Mesenchymal stem cell (in vitro differentiated cells and primary cell): ENCODE results near the gene RREB1.

Source experiments
- DNase-seq: peaks from one replicate; pipeline ENCODE4 v3.0.0-alpha.2; 2013
- H2AFZ ChIP-seq: one replicate; pipeline ENCODE4 v1.6.1; 2013; ENCODE audit warnings: low read depth, mild to moderate bottlenecking, control low read depth, inconsistent platforms, low read length, moderate library complexity
- H2AK5ac ChIP-seq: 2 replicates; pipeline ENCODE4 v1.6.1; 2013; ENCODE audit warnings: low read length, moderate library complexity, mild to moderate bottlenecking, inconsistent platforms; ENCODE audit not compliant: severe bottlenecking
- H2BK120ac ChIP-seq: one replicate; pipeline ENCODE4 v1.6.1; 2013; ENCODE audit warnings: low read depth, mild to moderate bottlenecking, inconsistent platforms, low read length, moderate library complexity
- H2BK12ac ChIP-seq, 2 experiments: one replicate each; pipeline ENCODE4 v1.6.1; 2013; ENCODE audit warnings: inconsistent platforms in 2 of 2, low read length in 2 of 2, mild to moderate bottlenecking in 2 of 2, moderate library complexity in 2 of 2, control low read depth in 1 of 2
- H2BK15ac ChIP-seq: one replicate; pipeline ENCODE4 v1.6.1; 2013; ENCODE audit warnings: mild to moderate bottlenecking, low read depth, inconsistent platforms; ENCODE audit not compliant: poor library complexity, severe bottlenecking
- H2BK5ac ChIP-seq: 2 replicates; pipeline ENCODE4 v1.6.1; 2013; ENCODE audit warnings: low read depth, mild to moderate bottlenecking, low read length, control low read depth, inconsistent platforms; ENCODE audit not compliant: poor library complexity, severe bottlenecking
- H3K14ac ChIP-seq, 2 experiments: one replicate each; pipeline ENCODE4 v1.6.1; 2013; ENCODE audit warnings: inconsistent platforms in 2 of 2, low read length in 2 of 2, control low read depth in 1 of 2, mild to moderate bottlenecking in 1 of 2, moderate library complexity in 1 of 2
- H3K18ac ChIP-seq, 2 experiments: one replicate each; pipeline ENCODE4 v1.6.1; 2013; ENCODE audit warnings: inconsistent platforms in 2 of 2, low read length in 2 of 2, control low read depth in 1 of 2, low read depth in 1 of 2, mild to moderate bottlenecking in 1 of 2
- H3K23ac ChIP-seq, 2 experiments: one replicate each; pipeline ENCODE4 v1.6.1; 2013; ENCODE audit warnings: inconsistent platforms in 2 of 2, low read length in 2 of 2, mild to moderate bottlenecking in 2 of 2, moderate library complexity in 2 of 2, control low read depth in 1 of 2
- H3K27ac ChIP-seq: 2 replicates; pipeline ENCODE4 v1.5.1; 2013; ENCODE audit warnings: mild to moderate bottlenecking, moderate library complexity, low read length, control low read depth, inconsistent platforms; ENCODE audit not compliant: poor library complexity, severe bottlenecking
- H3K27me3 ChIP-seq, 2 experiments: 2 replicates each; pipeline versions ENCODE4 v1.6.1 to v1.7.0; 2013; ENCODE audit warnings: low read length in 2 of 2, mild to moderate bottlenecking in 2 of 2, moderate library complexity in 2 of 2, control low read depth in 1 of 2, inconsistent platforms in 1 of 2; ENCODE audit not compliant: control insufficient read depth in 1 of 2, insufficient read depth in 1 of 2
- H3K36me3 ChIP-seq, 2 experiments: 2 replicates each; pipeline versions ENCODE4 v1.6.1 to v1.7.0; 2013; ENCODE audit warnings: low read length in 2 of 2, control low read depth in 1 of 2, inconsistent platforms in 1 of 2, low read depth in 1 of 2, mild to moderate bottlenecking in 1 of 2; ENCODE audit not compliant: insufficient read depth in 2 of 2, control insufficient read depth in 1 of 2
- H3K4ac ChIP-seq, 2 experiments: one replicate each; pipeline ENCODE4 v1.6.1; 2013; ENCODE audit warnings: inconsistent platforms in 2 of 2, low read length in 2 of 2, mild to moderate bottlenecking in 2 of 2, moderate library complexity in 2 of 2, control low read depth in 1 of 2, low read depth in 1 of 2
- H3K4me1 ChIP-seq: 2 replicates; pipeline ENCODE4 v1.6.1; 2013; ENCODE audit warnings: low read depth, low read length, control low read depth; ENCODE audit not compliant: control insufficient read depth, insufficient read depth
- H3K4me2 ChIP-seq: 2 replicates; pipeline ENCODE4 v1.6.1; 2013; ENCODE audit warnings: low read length, mild to moderate bottlenecking, inconsistent platforms; ENCODE audit not compliant: poor library complexity, severe bottlenecking
- H3K4me3 ChIP-seq, 2 experiments: 2 replicates each; pipeline versions ENCODE4 v1.5.1 to v1.7.0; 2013; ENCODE audit warnings: low read length in 2 of 2, mild to moderate bottlenecking in 2 of 2, control low read depth in 1 of 2, low read depth in 1 of 2; ENCODE audit not compliant: insufficient read depth in 1 of 2
- H3K79me1 ChIP-seq: replicated peaks from 2 replicates; pipeline ENCODE4 v1.6.1; 2013; ENCODE audit warnings: mild to moderate bottlenecking, control low read depth, low read length, inconsistent platforms; ENCODE audit not compliant: poor library complexity, severe bottlenecking
- H3K9ac ChIP-seq: 2 replicates; pipeline ENCODE4 v1.7.0; 2013; ENCODE audit warnings: mild to moderate bottlenecking, low read length, moderate library complexity
- H3K9me3 ChIP-seq: 2 replicates; pipeline ENCODE4 v1.7.0; 2013; ENCODE audit warnings: mild to moderate bottlenecking, low read length; ENCODE audit not compliant: control insufficient read depth
- H4K8ac ChIP-seq: one replicate; pipeline ENCODE4 v1.6.1; 2013; ENCODE audit warnings: inconsistent platforms, mild to moderate bottlenecking, low read length, moderate library complexity
- H4K91ac ChIP-seq: one replicate; pipeline ENCODE4 v1.6.1; 2013; ENCODE audit warnings: mild to moderate bottlenecking, low read length, inconsistent platforms
- WGBS: methylation state at CpG from one replicate; pipeline ENCODE4 v1.1.7; 2013; ENCODE audit warnings: mixed read lengths; 5-methylcytosine and 5-hydroxymethylcytosine counted together

RREB1 gene

DNA sequence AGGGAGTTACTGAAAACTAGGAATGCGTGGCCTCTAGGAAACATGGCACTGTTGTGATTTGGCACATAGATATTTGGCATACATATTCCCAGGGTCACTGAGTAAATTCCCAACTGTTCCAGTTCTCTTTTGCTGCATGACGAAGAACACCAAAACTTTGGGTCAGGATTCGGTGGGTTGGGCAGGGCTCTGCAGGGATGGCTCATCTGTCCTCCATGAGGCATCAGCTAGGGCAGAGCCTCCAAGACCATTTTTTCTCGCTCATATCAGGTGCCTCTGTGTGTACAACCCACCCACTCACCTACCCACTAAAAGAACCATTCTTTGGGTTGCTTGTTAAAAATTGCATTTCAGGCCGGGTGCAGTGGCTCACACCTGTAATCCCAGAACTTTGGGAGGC lies 148.2 kb downstream of the RREB1 start:
- no peak overlapping the region for H3K27ac ChIP-seq
- H3K14ac ChIP-seq, result no peak overlapping the region
- no peak overlapping the region for H3K9ac ChIP-seq
- H3K4ac ChIP-seq, result no peak overlapping the region
- no peak overlapping the region for H3K4me2 ChIP-seq
- 96% methylated on average over 5 of the region's 5 CpGs for WGBS
- no peak overlapping the region for H4K91ac ChIP-seq
- no peak overlapping the region for H2AK5ac ChIP-seq
- no peak for DNase-seq
- H3K18ac ChIP-seq, result no peak overlapping the region
- H2BK15ac ChIP-seq, result no peak overlapping the region
- H2BK12ac ChIP-seq, result no peak overlapping the region
- peaks cover 6% of the 10 kb centered on the region for H3K9me3 ChIP-seq
- H2BK120ac ChIP-seq, result no peak overlapping the region
- peaks cover 16 to 19% of the 10 kb centered on the region in 2 experiments for H3K36me3 ChIP-seq
- H4K8ac ChIP-seq, result no peak overlapping the region
- peaks cover 0 to 5% of the 10 kb centered on the region in 2 experiments for H3K27me3 ChIP-seq
- no peak overlapping the region for H2BK5ac ChIP-seq
- H3K79me1 ChIP-seq, result peaks cover 7% of the 10 kb centered on the region
- no peak overlapping the region for H2AFZ ChIP-seq
- peaks cover 20% of the 10 kb centered on the region for H3K4me1 ChIP-seq
- H3K23ac ChIP-seq, result no peak overlapping the region
- no peak overlapping the region for H3K4me3 ChIP-seq

DNA sequence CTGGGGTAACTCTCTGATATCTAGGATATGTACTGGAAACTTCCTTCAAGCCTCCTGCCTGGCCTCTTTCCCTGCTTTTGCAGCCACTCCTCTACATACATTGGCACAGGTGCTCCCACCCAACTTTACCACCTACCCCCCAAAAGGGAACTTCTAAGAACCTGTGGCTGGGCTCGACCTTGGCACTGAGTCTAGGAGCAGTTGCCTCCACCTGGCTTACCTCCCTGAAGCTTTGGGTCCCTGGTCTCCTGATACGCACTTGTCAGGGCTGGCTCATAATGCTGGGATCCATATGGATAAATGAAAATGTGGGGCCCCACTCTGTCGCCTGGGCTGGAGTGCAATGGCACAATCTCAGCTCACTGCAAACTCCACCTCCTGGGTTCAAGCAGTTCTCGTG lies 149.0 kb downstream of the RREB1 start:
- Histone ChIP-seq H3K27me3 (peaks cover 0 to 5% of the 10 kb centered on the region in 2 experiments), H2AFZ (no peak overlapping the region), H3K4me2 (no peak overlapping the region), H3K4me1 (peaks cover 22% of the 10 kb centered on the region), H3K36me3 (peaks cover 9 to 18% of the 10 kb centered on the region in 2 experiments), H3K14ac (no peak overlapping the region), H3K9ac (no peak overlapping the region), H2AK5ac (no peak overlapping the region), H3K18ac (no peak overlapping the region), H3K79me1 (peaks cover 7% of the 10 kb centered on the region), H3K4ac (no peak overlapping the region), H3K27ac (no peak overlapping the region), H4K8ac (no peak overlapping the region), H2BK15ac (no peak overlapping the region), H3K23ac (no peak overlapping the region), H3K4me3 (no peak overlapping the region), H4K91ac (no peak overlapping the region), H3K9me3 (peaks cover 6% of the 10 kb centered on the region), H2BK12ac (no peak overlapping the region), H2BK5ac (no peak overlapping the region), H2BK120ac (no peak overlapping the region)
- no peak for DNase-seq
- WGBS, result 93% methylated on average over 4 of the region's 4 CpGs

DNA sequence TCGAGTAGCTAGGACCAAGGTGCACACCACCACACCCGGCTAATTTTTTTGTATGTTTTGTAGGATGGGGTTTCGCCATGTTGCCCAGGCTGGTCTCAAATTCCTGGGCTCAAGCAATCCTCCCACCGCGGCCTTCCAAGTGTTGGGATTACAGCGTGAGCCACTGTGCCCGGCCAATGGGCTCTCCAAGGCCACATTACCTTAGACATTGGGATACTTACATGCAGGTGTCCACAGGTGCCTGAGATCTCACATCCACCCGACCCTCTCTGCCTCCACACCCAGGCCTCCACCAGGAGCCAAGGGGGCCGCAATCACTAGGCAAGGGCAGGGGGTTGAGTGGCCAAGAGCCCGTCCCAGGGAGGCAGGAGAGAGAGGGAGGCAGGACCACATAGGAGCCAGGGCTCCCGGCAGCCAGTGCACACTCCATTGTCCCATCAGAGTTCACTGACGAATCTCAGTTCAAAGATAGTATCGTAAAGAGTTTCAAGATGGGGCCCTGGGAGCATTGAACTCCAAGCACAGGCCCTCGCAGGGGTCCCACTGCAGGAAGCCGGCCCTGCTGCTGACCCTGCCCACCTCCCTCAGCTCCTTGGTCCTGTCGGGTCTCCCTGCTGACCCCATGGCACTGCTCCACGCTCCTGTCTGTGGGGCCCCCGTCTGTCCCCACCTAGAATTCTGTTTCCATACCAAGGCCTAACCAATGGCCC lies 149.9 kb downstream of the RREB1 start:
- Histone ChIP-seq H2BK15ac (no peak overlapping the region), H2AK5ac (no peak overlapping the region), H3K27ac (no peak overlapping the region), H3K4me1 (peaks cover 27% of the 10 kb centered on the region), H3K27me3 (peaks cover 0 to 5% of the 10 kb centered on the region in 2 experiments), H3K18ac (no peak overlapping the region), H2BK120ac (no peak overlapping the region), H4K91ac (no peak overlapping the region), H4K8ac (no peak overlapping the region), H3K4me2 (no peak overlapping the region), H3K4me3 (no peak overlapping the region), H3K4ac (no peak overlapping the region), H3K14ac (no peak overlapping the region), H2BK12ac (no peak overlapping the region), H2AFZ (no peak overlapping the region), H3K9me3 (peaks cover 6% of the 10 kb centered on the region), H2BK5ac (no peak overlapping the region), H3K23ac (no peak overlapping the region), H3K79me1 (peaks cover 4% of the 10 kb centered on the region), H3K36me3 (peaks cover 0 to 9% of the 10 kb centered on the region in 2 experiments), H3K9ac (no peak overlapping the region)
- no peak for DNase-seq
- 94% methylated on average over 18 of the region's 18 CpGs for WGBS

GRCh38 chr6:7258231-7258763 lies 150.5 kb downstream of the RREB1 start:
- Histone ChIP-seq H2BK15ac (no peak overlapping the region), H4K91ac (no peak overlapping the region), H3K4ac (no peak overlapping the region), H2BK120ac (no peak overlapping the region), H2BK5ac (no peak overlapping the region), H2AFZ (no peak overlapping the region), H3K27ac (no peak overlapping the region), H2AK5ac (no peak overlapping the region), H3K14ac (no peak overlapping the region), H4K8ac (no peak overlapping the region), H3K4me2 (no peak overlapping the region), H3K36me3 (peaks cover 0 to 8% of the 10 kb centered on the region in 2 experiments), H3K79me1 (peaks cover 4% of the 10 kb centered on the region), H3K9ac (no peak overlapping the region), H3K27me3 (peaks cover 0 to 5% of the 10 kb centered on the region in 2 experiments), H3K4me1 (peaks cover 27% of the 10 kb centered on the region), H3K18ac (no peak overlapping the region), H3K9me3 (peaks cover 6% of the 10 kb centered on the region), H2BK12ac (no peak overlapping the region), H3K23ac (no peak overlapping the region), H3K4me3 (no peak overlapping the region)
- WGBS, result 80% methylated on average over 9 of the region's 9 CpGs
- no peak for DNase-seq
